ENCODE results near the gene NPBWR2.
"Not testable (repeated sequence)": the region's sequence is repeated elsewhere in the genome, so short reads cannot be mapped to it uniquely, and the experiment has no call there.

The NPBWR2 gene

GRCh38 chr20:64144144-64144912 is 37.0 kb upstream of the NPBWR2 start:
- H3K4me3 ChIP-seq (ENCODE audit: low read depth, low read length), result no peak overlapping the region

GRCh38 chr20:64143018-64143801 is 35.8 kb upstream of the NPBWR2 start:
- no peak for DNase-seq (ENCODE audit: low read depth)
- no peak overlapping the region for H3K4me3 ChIP-seq (ENCODE audit: low read depth, low read length)

More at GRCh38 chr20:64144144-64144912, 37.0 kb upstream of the NPBWR2 start:
- no peak for DNase-seq (ENCODE audit: low read depth)

GRCh38 chr20:64142590-64142989 is 35.2 kb upstream of the NPBWR2 start:
- DNase-seq (ENCODE audit: low read depth), result no peak
- no peak overlapping the region for H3K4me3 ChIP-seq (ENCODE audit: low read depth, low read length)

- DNase-seq (ENCODE audit: low read depth), result no peak
- no peak overlapping the region for H3K4me3 ChIP-seq (ENCODE audit: low read depth, low read length)
Measured at GRCh38 chr20:64140956-64141355, 33.6 kb upstream of the NPBWR2 start.

- H3K4me3 ChIP-seq (ENCODE audit: low read depth, low read length), result no peak overlapping the region
- DNase-seq (ENCODE audit: low read depth), result no peak
Measured at GRCh38 chr20:64140061-64140931, 32.9 kb upstream of the NPBWR2 start.

- H3K4me3 ChIP-seq (ENCODE audit: low read depth, low read length), result no peak overlapping the region
- no peak for DNase-seq (ENCODE audit: low read depth)
Measured at GRCh38 chr20:64139199-64140060, 32.1 kb upstream of the NPBWR2 start.

GRCh38 chr20:64138276-64138815 is 31.0 kb upstream of the NPBWR2 start:
- H3K4me3 ChIP-seq (ENCODE audit: low read depth, low read length), result no peak overlapping the region
- no peak for DNase-seq (ENCODE audit: low read depth)

GRCh38 chr20:64137598-64138031 is 30.2 kb upstream of the NPBWR2 start:
- no peak overlapping the region for H3K4me3 ChIP-seq (ENCODE audit: low read depth, low read length)
- no peak for DNase-seq (ENCODE audit: low read depth)

- no peak for DNase-seq (ENCODE audit: low read depth)
- no peak overlapping the region for H3K4me3 ChIP-seq (ENCODE audit: low read depth, low read length)
Measured at GRCh38 chr20:64136004-64136710, 28.8 kb upstream of the NPBWR2 start.

- H3K4me3 ChIP-seq (ENCODE audit: low read depth, low read length); DNase-seq (ENCODE audit: low read depth): not testable (repeated sequence)
Measured at GRCh38 chr20:64134744-64135143, 27.4 kb upstream of the NPBWR2 start.

- H3K4me3 ChIP-seq (ENCODE audit: low read depth, low read length), result no peak overlapping the region
- no peak for DNase-seq (ENCODE audit: low read depth)
Measured at GRCh38 chr20:64133951-64134407, 26.6 kb upstream of the NPBWR2 start.

- H3K4me3 ChIP-seq (ENCODE audit: low read depth, low read length), result no peak overlapping the region
- DNase-seq (ENCODE audit: low read depth), result no peak
Measured at GRCh38 chr20:64131406-64131805, 24.0 kb upstream of the NPBWR2 start.

GRCh38 chr20:64130876-64131275 is 23.5 kb upstream of the NPBWR2 start:
- DNase-seq (ENCODE audit: low read depth), result no peak
- no peak overlapping the region for H3K4me3 ChIP-seq (ENCODE audit: low read depth, low read length)

- no peak overlapping the region for H3K4me3 ChIP-seq (ENCODE audit: low read depth, low read length)
- no peak for DNase-seq (ENCODE audit: low read depth)
Measured at GRCh38 chr20:64130271-64130670, 22.9 kb upstream of the NPBWR2 start.

- DNase-seq (ENCODE audit: low read depth), result no peak
- H3K4me3 ChIP-seq (ENCODE audit: low read depth, low read length), result no peak overlapping the region
Measured at GRCh38 chr20:64129146-64129782, 21.9 kb upstream of the NPBWR2 start.

GRCh38 chr20:64123517-64123916 is 16.2 kb upstream of the NPBWR2 start:
- DNase-seq (ENCODE audit: low read depth); H3K4me3 ChIP-seq (ENCODE audit: low read depth, low read length): not testable (repeated sequence)

GRCh38 chr20:64122927-64123326 is 15.6 kb upstream of the NPBWR2 start:
- not testable (repeated sequence) for DNase-seq (ENCODE audit: low read depth); H3K4me3 ChIP-seq (ENCODE audit: low read depth, low read length)
